ENCODE data around the gene GPX7. TPM values are rescaled to one million over a fixed set of nuclear protein-coding genes. Genes with fewer than 3 reads are reported as not detected.

The GPX7 gene
- polyA plus RNA-seq, 12 donors: 112 to 157 (median 137) TPM; not detected in 1

Other genes with a start within 250 kb of the GPX7 start
- 10 to 100 TPM in 11 of 12 donors, not detected in 1; 16.9 to 31.8 (median 24.3) TPM for gene CC2D1B, start 236.2 kb upstream of the GPX7 start, polyA plus RNA-seq (ENCODE audit: insufficient read length in 12 of 12)
- gene ORC1, start 197.9 kb upstream of the GPX7 start, polyA plus RNA-seq (ENCODE audit: insufficient read length in 12 of 12): 1 to 10 TPM in 10 of 12 donors, not detected in 2; 2.1 to 5.0 (median 3.3) TPM
- 10 to 100 TPM in 11 of 12 donors, not detected in 1; 41.1 to 64.0 (median 47.4) TPM for gene PRPF38A, start 197.8 kb upstream of the GPX7 start, polyA plus RNA-seq (ENCODE audit: insufficient read length in 12 of 12)
- gene TUT4, start 49.3 kb upstream of the GPX7 start, polyA plus RNA-seq (ENCODE audit: insufficient read length in 12 of 12): 100 to 1,000 TPM in 4 of 12 donors, 10 to 100 TPM in 7, not detected in 1; 56.8 to 127 (median 91.5) TPM
- gene SHISAL2A, start 30.8 kb downstream of the GPX7 start, polyA plus RNA-seq (ENCODE audit: insufficient read length in 12 of 12): 1 to 10 TPM in 11 of 12 donors, not detected in 1; 2.6 to 8.1 (median 4.7) TPM
- gene COA7, start 96.0 kb downstream of the GPX7 start, polyA plus RNA-seq (ENCODE audit: insufficient read length in 12 of 12): 10 to 100 TPM in 11 of 12 donors, not detected in 1; 11.5 to 23.7 (median 16.9) TPM
- gene ZYG11B, start 124.1 kb downstream of the GPX7 start, polyA plus RNA-seq (ENCODE audit: insufficient read length in 12 of 12): 100 to 1,000 TPM in 1 of 12 donors, 10 to 100 TPM in 11; 20.2 to 102 (median 38.9) TPM
- gene ZYG11A, start 240.4 kb downstream of the GPX7 start, polyA plus RNA-seq (ENCODE audit: insufficient read length in 12 of 12): under 1 TPM in 10 of 12 donors, not detected in 2; 0.04 to 0.25 (median 0.07) TPM